WI38 (cell line): ENCODE results near the gene CLCA1.

Source experiments
- H3K4me3 ChIP-seq: 2 replicates; pipeline ENCODE4 v1.5.1; 2011; ENCODE audit warnings: low read depth, mild to moderate bottlenecking, control low read depth, low read length
- CTCF ChIP-seq: IDR thresholded peaks from 2 replicates; pipeline ENCODE4 v1.5.1; 2012; ENCODE audit warnings: low read depth, mild to moderate bottlenecking, control low read depth, low read length

The CLCA1 gene

GRCh38 chr1:86468501-86468977 lies at the start of gene CLCA1:
TSS of gene CLCA1 (plus strand) at chr1:86468927. CDS start at chr1:86468972, 45 bp downstream.
- TF ChIP-seq CTCF: no peak
- H3K4me3 ChIP-seq: no peak within 1 kb of the TSS

GRCh38 chr1:86419277-86419903 lies 49.3 kb upstream of the CLCA1 start:
- peak; percentile 42 for TF ChIP-seq CTCF
- no peak overlapping the region for H3K4me3 ChIP-seq

GRCh38 chr1:86421601-86422280 lies 47.0 kb upstream of the CLCA1 start:
- TF ChIP-seq CTCF: no peak
- H3K4me3 ChIP-seq: no peak overlapping the region

GRCh38 chr1:86423473-86423872 lies 45.3 kb upstream of the CLCA1 start:
- no peak for TF ChIP-seq CTCF
- H3K4me3 ChIP-seq: no peak overlapping the region

- TF ChIP-seq CTCF: no peak
- H3K4me3 ChIP-seq: no peak within 1 kb of the TSS
Observed at GRCh38 chr1:86423873-86424272, 44.9 kb upstream of the CLCA1 start, which contains the start of gene CLCA2. TSS of gene CLCA2 (plus strand) at chr1:86424171. CDS start at chr1:86424248, 77 bp downstream.

- no peak overlapping the region for H3K4me3 ChIP-seq
Observed at GRCh38 chr1:86429122-86429725, 39.5 kb upstream of the CLCA1 start.

More at GRCh38 chr1:86429122-86429725, 39.5 kb upstream of the CLCA1 start:
- TF ChIP-seq CTCF: no peak
